BJ (cell line): ENCODE measurements around the gene PRDM12. TPM values are rescaled to one million over a fixed set of nuclear protein-coding genes. Genes with fewer than 3 reads are reported as not detected.

Experiments used
- CTCF ChIA-PET: fragments of 350-600 bp; formaldehyde crosslinking; extraction: SDS; loops from one replicate; lab custom pipeline; 2021; ENCODE audit warnings: antibody characterized with exemption, inconsistent platforms; lab: Yijun Ruan, JAX
- POLR2A ChIA-PET: fragments of 300-600 bp; sonication (Branson Sonifier 250); formaldehyde crosslinking; extraction: SDS; loops from one replicate; lab custom pipeline; 2021; ENCODE audit warnings: antibody characterized with exemption; lab: Charles Lee
- DNase-seq: peaks from one replicate; pipeline ENCODE4 v3.0.0-alpha.2; 2011; ENCODE audit warnings: low read depth
- H3K27me3 ChIP-seq: 2 replicates; pipeline ENCODE4 v1.6.0; 2011; ENCODE audit warnings: low read length; ENCODE audit not compliant: control insufficient read depth, insufficient read depth
- H3K36me3 ChIP-seq: 2 replicates; pipeline ENCODE4 v1.5.1; 2011; ENCODE audit warnings: low read length; ENCODE audit not compliant: control insufficient read depth, insufficient read depth
- H3K4me3 ChIP-seq: 2 replicates; pipeline ENCODE4 v1.5.1; 2011; ENCODE audit warnings: low read depth, mild to moderate bottlenecking, control low read depth, low read length
- CTCF ChIP-seq: IDR thresholded peaks from 2 replicates; pipeline ENCODE4 v1.5.1; 2011; ENCODE audit warnings: low read depth, mild to moderate bottlenecking, control low read depth, inconsistent platforms, low read length, moderate library complexity; ENCODE audit not compliant: insufficient read depth
- polyA plus RNA-seq: library from polyadenylated mRNA; depleted of rRNA; stranded (reverse); fragments of >200 nt; gene quantifications from 2 replicates; pipeline ENCODE4 v1.2.3, GENCODE V29; 2011

The PRDM12 gene
- polyA plus RNA-seq, 1 experiment = not detected

- no peak for DNase-seq
- Histone ChIP-seq H3K27me3 (no peaks in the 10 kb centered on the region), H3K4me3 (peak overlapping the region; percentile 96), H3K36me3 (no peaks in the 10 kb centered on the region; the same call in 1 of the 2 replicates)
- no peak for TF ChIP-seq CTCF
- ChIA-PET CTCF (interaction anchor here (0.6 to 1.9 kb wide), 5 partner anchors 12 to 285 kb away, joined by 3 to 9 read pairs (median 4); no protein-coding TSS in a partner anchor), POLR2A (no interaction called here)
Measured at GRCh38 chr9:130713286-130713960, 49.0 kb downstream of the PRDM12 start.

- peak overlapping the region; percentile 96 for H3K4me3 ChIP-seq
- ChIA-PET CTCF (interaction anchor here (1.1 to 1.9 kb wide), 4 partner anchors 13 to 155 kb away, joined by 4 to 9 read pairs (median 6); no protein-coding TSS in a partner anchor), POLR2A (no interaction called here)
- H3K36me3 ChIP-seq = no peaks in the 10 kb centered on the region; the same call in 1 of the 2 replicates
- no peak for DNase-seq
- no peak for TF ChIP-seq CTCF
- no peaks in the 10 kb centered on the region for H3K27me3 ChIP-seq
Measured at GRCh38 chr9:130714586-130715110, 50.3 kb downstream of the PRDM12 start.

GRCh38 chr9:130715270-130715669, 50.9 kb downstream of the PRDM12 start:
- no peaks in the 10 kb centered on the region for H3K27me3 ChIP-seq
- no peaks in the 10 kb centered on the region; the same call in 1 of the 2 replicates for H3K36me3 ChIP-seq
- TF ChIP-seq CTCF = no peak
- POLR2A ChIA-PET = no interaction called here
- CTCF ChIA-PET = interaction anchor here (1.1 to 1.3 kb wide), 3 partner anchors 56 to 154 kb away, joined by 4 to 7 read pairs (median 4); no protein-coding TSS in a partner anchor
- H3K4me3 ChIP-seq = peak overlapping the region; percentile 96
- DNase-seq = no peak

- CTCF ChIA-PET = interaction anchor here (1.0 to 1.4 kb wide), 2 partner anchors 18 to 38 kb away, joined by 3 to 5 read pairs; no protein-coding TSS in a partner anchor
- no peak overlapping the region for H3K4me3 ChIP-seq
- POLR2A ChIA-PET = no interaction called here
- no peak for TF ChIP-seq CTCF
- no peaks in the 10 kb centered on the region; the same call in 1 of the 2 replicates for H3K36me3 ChIP-seq
- DNase-seq = no peak
- H3K27me3 ChIP-seq = no peaks in the 10 kb centered on the region
Measured at GRCh38 chr9:130718562-130718961, 54.2 kb downstream of the PRDM12 start.

- Histone ChIP-seq H3K27me3 (no peaks in the 10 kb centered on the region), H3K36me3 (no peaks in the 10 kb centered on the region; the same call in 1 of the 2 replicates), H3K4me3 (no peak overlapping the region)
- DNase-seq = no peak
- ChIA-PET CTCF (interaction anchor here (1.0 kb wide), 1 partner anchor 12 kb away, joined by 3 read pairs; no protein-coding TSS in a partner anchor), POLR2A (no interaction called here)
- no peak for TF ChIP-seq CTCF
Measured at GRCh38 chr9:130720762-130721161, 56.4 kb downstream of the PRDM12 start.
